HFF-Myc (cell line): ENCODE data around the gene ADAP1.
A peak's percentile ranks its signal among the peaks of the same experiment; 100 is the strongest.

Source experiments
- DNase-seq: peaks from one replicate; pipeline ENCODE4 v3.0.0-alpha.2; 2011; ENCODE audit warnings: low read depth; ENCODE audit errors: extremely low read depth
- H3K4me3 ChIP-seq: replicated peaks from 2 replicates; pipeline ENCODE4 v1.5.1; 2011; ENCODE audit warnings: low read depth, mild to moderate bottlenecking, control low read depth, low read length
- CTCF ChIP-seq: IDR thresholded peaks from 2 replicates; pipeline ENCODE4 v1.5.1; 2012; ENCODE audit warnings: mild to moderate bottlenecking, low read depth, low read length, control low read depth; ENCODE audit errors: missing control alignments

ADAP1 gene

GRCh38 chr7:996079-996872 lies 41.8 kb upstream of the ADAP1 start:
- no peak for DNase-seq
- TF ChIP-seq CTCF, result no peak

GRCh38 chr7:995571-995970 lies 41.1 kb upstream of the ADAP1 start:
- H3K4me3 ChIP-seq, result no peak overlapping the region
- no peak for DNase-seq
- no peak for TF ChIP-seq CTCF

More at GRCh38 chr7:996079-996872, 41.8 kb upstream of the ADAP1 start:
- H3K4me3 ChIP-seq, result no peak overlapping the region

GRCh38 chr7:994592-995308 lies 40.3 kb upstream of the ADAP1 start:
- TF ChIP-seq CTCF, result no peak
- DNase-seq, result no peak
- H3K4me3 ChIP-seq, result no peak overlapping the region

- H3K4me3 ChIP-seq, result no peak overlapping the region
- peak; percentile 74 for DNase-seq
- TF ChIP-seq CTCF, result peak; percentile 99
Measured at GRCh38 chr7:992709-993607, 38.5 kb upstream of the ADAP1 start.

GRCh38 chr7:991729-992656 lies 37.5 kb upstream of the ADAP1 start:
- TF ChIP-seq CTCF, result no peak
- no peak overlapping the region for H3K4me3 ChIP-seq

More at GRCh38 chr7:991729-992656, 37.5 kb upstream of the ADAP1 start:
- no peak for DNase-seq
